Vagina (tissue), 2 donors: ENCODE results near the gene CHEK1. TPM values are rescaled to one million over a fixed set of nuclear protein-coding genes. Genes with fewer than 3 reads are reported as not detected.

Experiments used
- DNase-seq, 2 donors: peaks; one replicate each; pipeline ENCODE4 v3.0.0-alpha.2; 2017; ENCODE audit errors: extremely low spot score in 2 of 2
- H3K27ac ChIP-seq: fragments of 200-600 bp; sonication (generic); one replicate; pipeline ENCODE4 v1.5.1; 2019
- H3K27me3 ChIP-seq: fragments of 200-600 bp; sonication (generic); one replicate; pipeline ENCODE4 v1.5.1; 2019
- H3K36me3 ChIP-seq, 2 donors: fragments of 200-600 bp; sonication (generic); one replicate each; pipeline ENCODE4 v1.5.1; 2017 to 2019
- H3K4me1 ChIP-seq: fragments of 200-600 bp; sonication (generic); one replicate; pipeline ENCODE4 v1.5.1; 2019
- H3K4me3 ChIP-seq, 2 donors: fragments of 200-600 bp; sonication (generic); 1 replicate in 1 of 2; 2 replicates in 1 of 2; pipeline ENCODE4 v1.5.1; 2016 to 2019
- H3K9me3 ChIP-seq: fragments of 200-600 bp; sonication (generic); one replicate; pipeline ENCODE4 v1.5.1; 2019
- POLR2A ChIP-seq, 2 donors: fragments of 450-650 bp; IDR thresholded peaks; one replicate each; pipeline ENCODE4 v1.6.1; 2017; ENCODE audit warnings: antibody characterized with exemption in 2 of 2, mild to moderate bottlenecking in 2 of 2, moderate library complexity in 2 of 2
- POLR2AphosphoS5 ChIP-seq, 2 donors: sonication (generic); formaldehyde crosslinking; IDR thresholded peaks; one replicate each; pipeline ENCODE4 v1.9.0; 2017; ENCODE audit warnings: antibody characterized with exemption in 2 of 2, mild to moderate bottlenecking in 2 of 2, low read depth in 1 of 2; ENCODE audit not compliant: insufficient read depth in 1 of 2
- intact Hi-C: fragments of 100-400 bp; cut with DNase I; formaldehyde crosslinking; loops from one replicate; pipeline ENCODE4 v1.15.1; 2023
- total RNA-seq: library from RNA; depleted of rRNA; stranded (reverse); fragments of >200 nt; gene quantifications from one replicate; pipeline ENCODE4 v1.2.3, GENCODE V29; 2016
- TF ChIP-seq, protein P1 (sequence below), 3 experiments: fragments of 450-650 bp in 2 of 3; fragments of 200-600 bp in 1 of 3; sonication (generic) in 1 of 3; IDR thresholded peaks; one replicate each; pipeline ENCODE4 v1.5.1; 2017 to 2019; ENCODE audit warnings: antibody characterized with exemption in 3 of 3, mild to moderate bottlenecking in 2 of 3, moderate library complexity in 2 of 3

Gene CHEK1
- total RNA-seq, 1 donor from 2014 or later = 2.5 TPM

DNA sequence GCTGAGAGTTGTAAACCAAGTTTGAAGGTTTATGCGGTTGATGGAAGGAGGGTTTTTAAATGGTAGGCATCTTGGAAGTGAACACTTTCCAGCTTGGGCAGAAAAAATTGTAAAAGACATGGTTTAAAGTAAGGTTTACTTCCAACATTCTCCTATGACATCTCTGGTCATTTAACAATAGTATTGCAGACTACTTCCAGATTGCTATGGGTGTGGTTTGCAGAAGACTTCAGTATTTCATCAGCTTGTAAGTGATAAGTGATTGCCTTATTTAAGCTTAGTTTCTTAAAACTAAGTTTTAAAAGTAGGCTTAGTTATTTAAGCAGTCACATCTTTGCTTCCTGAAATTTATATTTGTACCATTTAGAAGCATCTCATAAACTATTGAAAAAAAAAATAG, 39.5 kb upstream of the CHEK1 start:
- Histone ChIP-seq H3K4me3 (no peak overlapping the region), H3K4me1 (no peaks in the 10 kb centered on the region), H3K36me3 (peaks cover 0 to 40% of the 10 kb centered on the region in 2 donors), H3K27ac (no peak overlapping the region), H3K27me3 (no peaks in the 10 kb centered on the region), H3K9me3 (no peaks in the 10 kb centered on the region)
- TF ChIP-seq, protein P1, sequence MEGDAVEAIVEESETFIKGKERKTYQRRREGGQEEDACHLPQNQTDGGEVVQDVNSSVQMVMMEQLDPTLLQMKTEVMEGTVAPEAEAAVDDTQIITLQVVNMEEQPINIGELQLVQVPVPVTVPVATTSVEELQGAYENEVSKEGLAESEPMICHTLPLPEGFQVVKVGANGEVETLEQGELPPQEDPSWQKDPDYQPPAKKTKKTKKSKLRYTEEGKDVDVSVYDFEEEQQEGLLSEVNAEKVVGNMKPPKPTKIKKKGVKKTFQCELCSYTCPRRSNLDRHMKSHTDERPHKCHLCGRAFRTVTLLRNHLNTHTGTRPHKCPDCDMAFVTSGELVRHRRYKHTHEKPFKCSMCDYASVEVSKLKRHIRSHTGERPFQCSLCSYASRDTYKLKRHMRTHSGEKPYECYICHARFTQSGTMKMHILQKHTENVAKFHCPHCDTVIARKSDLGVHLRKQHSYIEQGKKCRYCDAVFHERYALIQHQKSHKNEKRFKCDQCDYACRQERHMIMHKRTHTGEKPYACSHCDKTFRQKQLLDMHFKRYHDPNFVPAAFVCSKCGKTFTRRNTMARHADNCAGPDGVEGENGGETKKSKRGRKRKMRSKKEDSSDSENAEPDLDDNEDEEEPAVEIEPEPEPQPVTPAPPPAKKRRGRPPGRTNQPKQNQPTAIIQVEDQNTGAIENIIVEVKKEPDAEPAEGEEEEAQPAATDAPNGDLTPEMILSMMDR (IDR thresholded peaks at IDR 0.05) = no peak
- no peak for TF ChIP-seq POLR2A (IDR thresholded peaks at IDR 0.05)
- no peak for TF ChIP-seq POLR2AphosphoS5 (IDR thresholded peaks at IDR 0.05; ENCODE audit: insufficient read depth in 1 of 2, low read depth in 1 of 2)
- intact Hi-C loops = no loop called here
- DNase-seq = no peak

DNA sequence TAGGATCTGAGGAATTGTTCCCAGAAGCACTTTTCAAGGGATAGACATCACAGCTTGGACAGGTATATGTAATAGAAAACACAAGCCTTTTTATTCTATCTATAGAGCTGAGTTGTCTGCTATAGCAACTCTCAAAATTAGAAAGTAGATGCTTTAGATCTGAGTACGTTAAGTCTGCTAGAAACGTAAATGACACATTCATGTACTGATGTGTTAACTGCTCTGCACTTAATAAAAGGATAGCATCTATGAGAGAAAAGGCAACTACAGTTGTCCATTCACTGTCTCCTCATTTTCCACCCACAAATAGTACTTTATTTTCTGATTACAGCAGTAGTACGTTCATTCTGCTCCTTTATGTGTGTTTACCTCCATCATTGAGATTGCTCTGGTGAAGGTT, 38.3 kb upstream of the CHEK1 start:
- Histone ChIP-seq H3K27ac (no peak overlapping the region), H3K27me3 (no peaks in the 10 kb centered on the region), H3K9me3 (no peaks in the 10 kb centered on the region), H3K4me3 (no peak overlapping the region), H3K36me3 (peaks cover 0 to 29% of the 10 kb centered on the region in 2 donors), H3K4me1 (peaks cover 11% of the 10 kb centered on the region)
- TF ChIP-seq, protein P1 (IDR thresholded peaks at IDR 0.05) = no peak
- intact Hi-C loops = no loop called here
- DNase-seq = no peak

DNA sequence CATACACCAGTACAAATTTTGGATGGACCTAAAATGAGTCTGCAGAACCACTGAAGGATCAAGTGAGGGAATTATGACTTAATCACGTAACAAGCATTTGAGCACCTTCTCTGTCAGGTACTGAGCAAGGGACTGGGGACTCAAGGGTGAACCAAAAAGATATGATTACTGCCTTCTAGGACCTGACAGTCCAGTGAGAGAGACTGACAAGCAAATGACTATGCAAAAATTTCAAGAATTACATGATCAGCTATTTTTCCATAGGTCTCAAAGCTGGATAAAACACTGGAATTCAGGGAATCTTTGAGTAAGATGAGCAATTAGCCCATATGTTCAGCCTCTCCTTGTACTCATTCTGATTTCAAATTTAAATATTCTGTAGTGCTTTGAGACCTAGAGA, 37.5 kb upstream of the CHEK1 start:
- Histone ChIP-seq H3K4me1 (peaks cover 12% of the 10 kb centered on the region), H3K27me3 (no peaks in the 10 kb centered on the region), H3K36me3 (peaks cover 0 to 23% of the 10 kb centered on the region in 2 donors), H3K4me3 (no peak overlapping the region), H3K9me3 (no peaks in the 10 kb centered on the region), H3K27ac (no peak overlapping the region)
- TF ChIP-seq, protein P1 (IDR thresholded peaks at IDR 0.05) = no peak
- no peak for TF ChIP-seq POLR2AphosphoS5 (IDR thresholded peaks at IDR 0.05; ENCODE audit: insufficient read depth in 1 of 2, low read depth in 1 of 2)
- TF ChIP-seq POLR2A (IDR thresholded peaks at IDR 0.05) = no peak
- no peak for DNase-seq
- intact Hi-C loops = no loop called here

DNA sequence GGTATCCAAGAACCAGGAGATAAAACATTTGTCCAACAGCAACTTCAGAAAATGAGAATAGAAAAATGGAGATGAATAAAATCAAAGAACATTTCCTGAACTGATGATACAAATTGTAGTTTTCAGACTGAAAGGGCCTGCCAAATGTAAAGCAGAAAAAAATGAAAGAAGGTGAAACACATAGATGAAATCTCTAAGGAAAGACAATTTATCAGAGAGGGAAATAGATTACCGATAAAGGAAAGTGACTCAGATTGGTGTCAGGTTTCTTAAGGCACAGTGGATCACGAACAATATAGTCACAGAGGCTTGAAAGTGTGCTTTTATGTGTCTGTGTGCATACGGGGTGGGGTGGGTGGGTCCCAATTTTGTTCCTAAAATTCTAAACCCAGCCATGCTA, 36.5 kb upstream of the CHEK1 start:
- TF ChIP-seq POLR2A (IDR thresholded peaks at IDR 0.05) (no peak), POLR2AphosphoS5 (IDR thresholded peaks at IDR 0.05; ENCODE audit: insufficient read depth in 1 of 2, low read depth in 1 of 2) (no peak)
- TF ChIP-seq, protein P1 (IDR thresholded peaks at IDR 0.05) = no peak
- intact Hi-C loops = no loop called here
- Histone ChIP-seq H3K9me3 (no peaks in the 10 kb centered on the region), H3K27me3 (no peaks in the 10 kb centered on the region), H3K36me3 (peaks cover 0 to 14% of the 10 kb centered on the region in 2 donors), H3K4me1 (peaks cover 17% of the 10 kb centered on the region), H3K4me3 (no peak overlapping the region), H3K27ac (no peak overlapping the region)
- no peak for DNase-seq

GRCh38 chr11:125591649-125592304, 33.2 kb upstream of the CHEK1 start:
- Histone ChIP-seq H3K4me1 (peaks cover 45% of the 10 kb centered on the region), H3K4me3 (peak overlapping the region; percentile 78 to 96), H3K9me3 (no peaks in the 10 kb centered on the region), H3K36me3 (peaks cover 0 to 2% of the 10 kb centered on the region in 2 donors), H3K27ac (peak overlapping the region; percentile 89), H3K27me3 (no peaks in the 10 kb centered on the region)
- TF ChIP-seq, protein P1 (IDR thresholded peaks at IDR 0.05) = no peak
- TF ChIP-seq POLR2AphosphoS5 (IDR thresholded peaks at IDR 0.05; ENCODE audit: insufficient read depth in 1 of 2, low read depth in 1 of 2) (no peak), POLR2A (IDR thresholded peaks at IDR 0.05) (no peak)
- DNase-seq = peak in 1 of 2 donors; percentile 88
- intact Hi-C loops = no loop called here
